GM12874 (cell line): ENCODE data around the gene B4GALNT4.

ENCODE experiments used
- TF ChIP-seq, protein P1 (sequence below): IDR thresholded peaks from 2 replicates; pipeline ENCODE4 v1.5.1; 2011; ENCODE audit warnings: low read depth, mild to moderate bottlenecking, control low read depth, low read length, moderate library complexity; ENCODE audit not compliant: insufficient read depth

B4GALNT4 gene

GRCh38 chr11:409600-410483 is 40.5 kb downstream of the B4GALNT4 start:
- TF ChIP-seq, protein P1, sequence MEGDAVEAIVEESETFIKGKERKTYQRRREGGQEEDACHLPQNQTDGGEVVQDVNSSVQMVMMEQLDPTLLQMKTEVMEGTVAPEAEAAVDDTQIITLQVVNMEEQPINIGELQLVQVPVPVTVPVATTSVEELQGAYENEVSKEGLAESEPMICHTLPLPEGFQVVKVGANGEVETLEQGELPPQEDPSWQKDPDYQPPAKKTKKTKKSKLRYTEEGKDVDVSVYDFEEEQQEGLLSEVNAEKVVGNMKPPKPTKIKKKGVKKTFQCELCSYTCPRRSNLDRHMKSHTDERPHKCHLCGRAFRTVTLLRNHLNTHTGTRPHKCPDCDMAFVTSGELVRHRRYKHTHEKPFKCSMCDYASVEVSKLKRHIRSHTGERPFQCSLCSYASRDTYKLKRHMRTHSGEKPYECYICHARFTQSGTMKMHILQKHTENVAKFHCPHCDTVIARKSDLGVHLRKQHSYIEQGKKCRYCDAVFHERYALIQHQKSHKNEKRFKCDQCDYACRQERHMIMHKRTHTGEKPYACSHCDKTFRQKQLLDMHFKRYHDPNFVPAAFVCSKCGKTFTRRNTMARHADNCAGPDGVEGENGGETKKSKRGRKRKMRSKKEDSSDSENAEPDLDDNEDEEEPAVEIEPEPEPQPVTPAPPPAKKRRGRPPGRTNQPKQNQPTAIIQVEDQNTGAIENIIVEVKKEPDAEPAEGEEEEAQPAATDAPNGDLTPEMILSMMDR = no peak

- TF ChIP-seq, protein P1 = no peak
Measured at GRCh38 chr11:412641-413119, 43.4 kb downstream of the B4GALNT4 start.

- TF ChIP-seq, protein P1 = no peak
Measured at GRCh38 chr11:413120-414081, 44.1 kb downstream of the B4GALNT4 start.

DNA sequence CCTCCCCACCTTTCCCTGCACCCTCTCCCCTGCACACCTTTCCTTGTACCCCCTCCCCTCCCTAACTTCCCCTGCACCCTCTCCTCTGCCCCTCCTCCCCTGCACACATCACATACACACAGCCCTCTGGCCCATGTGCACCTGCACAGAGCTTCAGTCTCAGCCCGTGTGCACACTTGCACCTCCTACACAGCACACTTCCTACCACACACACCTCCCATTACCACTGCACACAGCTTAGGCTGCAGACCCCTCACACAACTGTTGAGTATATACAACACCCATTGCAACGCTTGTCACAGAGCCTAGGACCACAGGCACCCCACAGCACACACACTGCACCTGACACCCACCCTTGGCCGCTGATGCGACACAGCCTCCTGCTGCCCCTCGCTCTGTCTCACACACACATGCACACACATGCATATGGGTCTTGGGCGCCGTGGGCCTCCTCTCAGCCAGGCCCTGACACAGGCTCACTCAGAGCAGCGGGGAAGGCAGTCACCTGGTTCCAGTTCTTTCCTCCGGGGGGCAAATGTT is 45.1 kb downstream of the B4GALNT4 start:
- TF ChIP-seq, protein P1 = no peak

DNA sequence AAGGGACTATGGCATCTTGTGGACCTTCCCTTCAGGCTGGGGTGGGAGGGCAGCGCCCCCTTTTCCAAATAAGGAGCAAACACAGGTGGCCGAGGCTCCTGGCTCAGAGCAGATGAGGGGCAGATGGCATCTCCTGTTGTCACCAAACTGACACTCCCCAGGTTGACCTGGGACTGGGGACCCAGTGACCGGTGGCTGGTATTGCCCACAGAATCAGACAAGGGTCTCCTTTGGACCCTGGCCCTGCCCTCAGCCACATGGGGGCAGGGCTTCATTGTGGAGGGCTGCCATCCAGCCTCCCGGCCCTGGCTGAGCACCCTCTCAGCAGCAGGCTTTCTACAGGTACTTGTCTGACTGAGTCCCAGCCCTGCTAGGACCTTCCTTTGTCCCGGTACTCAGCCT is 46.3 kb downstream of the B4GALNT4 start:
- TF ChIP-seq, protein P1 = no peak

GRCh38 chr11:416051-416756 is 46.9 kb downstream of the B4GALNT4 start:
- TF ChIP-seq, protein P1 = no peak
